ENCODE measurements around the gene NSUN3.
A peak's percentile ranks its signal among the peaks of the same experiment; 100 is the strongest.

NSUN3 gene

GRCh38 chr3:94127115-94127514 lies 64.3 kb downstream of the NSUN3 start:
- DNase-seq (ENCODE audit: low read depth, low spot score) = no peak

DNA sequence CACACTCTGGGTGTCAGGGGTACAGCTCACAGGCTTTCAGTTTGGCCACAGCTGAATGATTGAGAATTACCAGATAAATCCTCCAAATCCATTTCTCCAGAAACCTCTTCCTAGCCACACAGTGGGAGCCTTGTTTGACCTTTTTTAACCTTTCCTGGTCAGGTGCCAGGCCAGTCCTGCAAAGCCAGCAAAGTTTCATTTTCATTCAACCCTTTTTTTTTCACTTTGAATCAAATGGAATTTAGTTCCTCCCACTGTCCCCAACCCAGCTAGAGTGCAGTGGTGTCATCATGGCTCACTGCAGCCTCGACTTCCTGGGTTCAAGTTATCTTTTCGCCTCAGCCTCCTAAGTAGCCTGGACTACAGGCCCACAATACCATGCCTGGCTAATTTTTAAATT lies 67.8 kb downstream of the NSUN3 start:
- no peak for DNase-seq (ENCODE audit: low read depth, low spot score)

GRCh38 chr3:94132777-94133176 lies 69.9 kb downstream of the NSUN3 start:
- DNase-seq (ENCODE audit: low read depth, low spot score) = no peak

- no peak for DNase-seq (ENCODE audit: low read depth, low spot score)
Observed at GRCh38 chr3:94136133-94136532, 73.3 kb downstream of the NSUN3 start.

GRCh38 chr3:94137377-94137776 lies 74.5 kb downstream of the NSUN3 start:
- peak; percentile 70 for DNase-seq (ENCODE audit: low read depth, low spot score)

DNA sequence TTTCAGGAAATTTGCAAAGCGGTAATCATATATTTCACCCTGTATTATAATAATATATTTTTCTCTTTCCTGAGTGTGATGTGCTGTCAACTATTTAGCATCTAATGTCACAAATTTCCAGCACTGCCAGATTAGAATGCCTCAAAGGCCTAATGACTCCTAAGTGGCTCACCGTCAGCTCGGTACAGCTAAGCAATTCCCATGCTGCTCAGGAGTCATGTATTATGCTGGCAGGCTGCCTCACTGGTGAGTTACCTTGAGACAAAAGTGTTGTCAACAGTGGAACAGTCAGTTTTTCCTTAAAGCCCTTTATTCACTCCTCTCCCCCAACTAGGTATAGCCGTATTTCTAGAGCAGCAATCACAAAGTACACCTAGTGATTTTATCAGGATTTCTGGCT lies 83.6 kb downstream of the NSUN3 start:
- DNase-seq (ENCODE audit: low read depth, low spot score) = peak; percentile 60

GRCh38 chr3:94147012-94147411 lies 84.2 kb downstream of the NSUN3 start:
- no peak for DNase-seq (ENCODE audit: low read depth, low spot score)

DNA sequence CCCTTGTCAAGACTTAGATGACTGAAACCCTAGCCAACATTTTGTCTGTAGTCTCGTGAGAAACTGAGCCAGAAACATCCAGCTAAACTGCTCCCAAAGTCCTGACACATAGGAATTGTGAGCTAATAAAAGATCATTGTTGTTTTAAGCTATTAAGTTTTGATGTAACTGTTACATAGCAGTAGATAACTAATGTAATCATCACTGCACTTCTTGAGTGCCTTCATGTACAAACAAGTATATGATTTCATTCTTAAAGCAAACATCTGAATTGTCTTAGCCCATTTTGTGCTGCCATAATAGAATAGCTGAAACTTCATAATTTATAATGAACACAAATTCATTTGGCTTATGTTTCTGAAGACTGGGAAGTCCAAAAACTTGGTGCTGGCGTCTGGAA lies 87.3 kb downstream of the NSUN3 start:
- DNase-seq (ENCODE audit: low read depth, low spot score) = no peak

DNA sequence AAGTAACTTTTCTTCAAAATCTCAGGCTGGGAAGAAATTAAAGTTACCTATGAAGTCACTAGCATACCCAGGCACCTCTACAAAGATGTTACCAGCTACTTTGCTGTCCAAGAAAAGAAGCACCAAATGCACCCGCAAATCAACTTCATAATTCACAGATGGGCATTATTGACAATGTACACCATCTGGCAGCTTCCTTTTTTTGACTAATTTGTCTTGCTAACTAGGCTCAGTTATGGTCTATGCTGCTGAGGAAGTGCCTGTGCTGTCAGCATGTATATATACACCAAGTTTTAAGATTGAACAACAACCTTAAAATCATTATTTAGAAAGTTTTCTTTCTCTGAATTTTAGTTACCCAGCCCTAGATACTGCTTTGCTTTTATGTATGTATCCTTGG lies 93.8 kb downstream of the NSUN3 start:
- no peak for DNase-seq (ENCODE audit: low read depth, low spot score)

- peak; percentile 56 for DNase-seq (ENCODE audit: low read depth, low spot score)
Observed at GRCh38 chr3:94158512-94158911, 95.7 kb downstream of the NSUN3 start.

DNA sequence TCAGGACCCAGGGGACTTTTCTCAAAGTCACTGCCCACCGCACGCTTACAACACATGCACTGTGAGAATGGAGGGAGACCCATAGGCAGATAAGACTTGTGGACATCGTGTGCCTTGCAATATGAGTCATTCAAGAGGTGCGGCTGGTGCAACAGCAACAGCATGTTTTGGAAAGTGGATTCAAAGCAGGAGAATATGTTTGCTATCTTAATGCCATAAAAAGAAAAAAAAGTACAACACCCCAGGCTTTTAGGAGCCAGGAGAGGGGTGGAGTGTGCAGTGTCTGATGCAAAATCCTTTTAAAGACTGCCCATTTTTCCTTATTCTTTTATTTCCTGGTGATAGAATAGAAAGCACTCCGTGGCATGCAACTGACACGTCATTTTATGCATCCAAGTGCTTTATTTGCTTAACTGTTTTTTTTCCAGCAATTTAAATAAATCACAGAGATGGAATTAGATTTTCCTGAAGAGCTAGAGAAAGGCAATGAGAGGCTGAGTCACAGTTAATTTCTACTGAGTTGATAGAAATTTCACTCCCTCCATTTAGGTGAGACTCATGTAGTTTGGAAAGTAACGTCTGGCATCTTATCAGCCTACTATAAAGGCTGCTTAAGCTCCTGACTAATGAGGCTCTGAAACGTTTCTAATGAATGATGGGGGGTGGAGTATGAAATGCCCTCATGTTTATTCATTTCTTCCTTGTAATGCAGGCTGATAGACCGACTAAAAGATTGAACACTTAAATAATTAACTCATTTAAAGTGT lies 96.4 kb downstream of the NSUN3 start:
- DNase-seq (ENCODE audit: low read depth, low spot score) = peak; percentile 81

- peak; percentile 68 for DNase-seq (ENCODE audit: low read depth, low spot score)
Observed at GRCh38 chr3:94162700-94163099, 99.8 kb downstream of the NSUN3 start.

- no peak for DNase-seq (ENCODE audit: low read depth, low spot score)
Observed at GRCh38 chr3:94167346-94167745, 104.5 kb downstream of the NSUN3 start.

DNA sequence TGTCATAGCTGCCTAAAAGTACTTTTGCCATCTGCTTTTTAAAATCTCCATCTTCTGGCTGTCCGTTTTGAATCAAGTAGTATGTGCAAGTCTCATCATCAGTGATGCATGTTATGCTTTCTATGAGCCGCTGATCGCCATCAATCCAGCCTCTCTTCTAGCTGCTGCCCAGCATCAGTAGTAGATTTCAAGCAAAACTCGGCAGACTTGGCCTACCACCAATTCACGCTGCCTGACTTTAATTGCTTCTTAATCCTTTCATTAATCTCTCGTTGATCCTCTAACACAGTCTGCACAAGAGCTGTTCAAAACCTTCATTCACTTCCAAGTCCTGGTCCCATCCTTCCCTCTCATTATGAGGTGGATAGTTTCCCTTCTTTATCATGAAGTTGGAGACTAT lies 104.9 kb downstream of the NSUN3 start:
- DNase-seq (ENCODE audit: low read depth, low spot score) = peak; percentile 15

DNA sequence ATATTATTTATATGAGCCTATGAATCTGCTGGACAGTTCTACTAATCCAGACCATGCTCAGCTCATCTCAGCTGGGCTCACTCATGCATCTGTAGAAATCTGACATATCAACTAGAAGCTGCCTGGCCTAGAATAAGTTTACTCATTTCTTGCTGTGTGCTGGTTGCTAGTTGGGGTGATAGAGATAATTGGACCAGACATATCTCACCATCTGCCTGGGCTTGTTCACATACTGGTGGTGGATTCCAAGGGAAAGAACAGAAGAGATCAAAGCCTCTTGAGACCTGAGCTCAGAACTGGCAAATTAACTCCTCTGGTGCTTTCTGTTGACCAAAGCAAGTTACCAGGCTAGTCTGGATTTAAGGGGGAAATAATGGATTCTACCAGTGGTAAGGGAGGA lies 109.1 kb downstream of the NSUN3 start:
- DNase-seq (ENCODE audit: low read depth, low spot score) = no peak

DNA sequence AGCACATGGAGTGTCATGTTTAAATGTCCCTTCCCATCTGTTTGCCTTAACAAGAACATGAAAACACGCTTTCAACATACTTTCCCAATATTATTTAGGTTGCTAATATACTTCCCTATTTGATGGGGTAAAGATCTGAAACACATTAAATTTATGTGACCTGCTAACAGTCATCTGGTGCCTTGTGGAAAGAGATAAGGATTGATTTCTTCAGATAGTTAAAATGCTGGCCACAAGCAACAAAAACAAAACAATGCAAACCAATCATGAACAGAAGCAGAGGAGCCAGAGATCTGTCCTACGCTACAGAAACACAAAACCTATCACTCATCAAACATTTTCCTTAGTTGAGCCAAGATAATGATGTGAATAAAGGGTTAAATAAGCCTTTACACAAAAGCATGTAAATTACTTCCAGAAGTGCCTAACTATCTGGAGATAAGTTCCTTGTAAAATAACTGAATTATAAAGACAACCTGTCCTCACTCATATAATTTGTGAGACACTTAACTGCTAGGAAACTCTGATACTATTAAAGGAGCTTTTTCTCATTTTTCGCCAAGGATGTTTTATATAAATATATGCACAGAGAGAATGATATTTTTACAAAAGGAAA lies 109.9 kb downstream of the NSUN3 start:
- DNase-seq (ENCODE audit: low read depth, low spot score) = no peak

- DNase-seq (ENCODE audit: low read depth, low spot score) = peak; percentile 71
Observed at GRCh38 chr3:94173673-94174434, 111.0 kb downstream of the NSUN3 start.

GRCh38 chr3:94175677-94176076 lies 112.8 kb downstream of the NSUN3 start:
- no peak for DNase-seq (ENCODE audit: low read depth, low spot score)

DNA sequence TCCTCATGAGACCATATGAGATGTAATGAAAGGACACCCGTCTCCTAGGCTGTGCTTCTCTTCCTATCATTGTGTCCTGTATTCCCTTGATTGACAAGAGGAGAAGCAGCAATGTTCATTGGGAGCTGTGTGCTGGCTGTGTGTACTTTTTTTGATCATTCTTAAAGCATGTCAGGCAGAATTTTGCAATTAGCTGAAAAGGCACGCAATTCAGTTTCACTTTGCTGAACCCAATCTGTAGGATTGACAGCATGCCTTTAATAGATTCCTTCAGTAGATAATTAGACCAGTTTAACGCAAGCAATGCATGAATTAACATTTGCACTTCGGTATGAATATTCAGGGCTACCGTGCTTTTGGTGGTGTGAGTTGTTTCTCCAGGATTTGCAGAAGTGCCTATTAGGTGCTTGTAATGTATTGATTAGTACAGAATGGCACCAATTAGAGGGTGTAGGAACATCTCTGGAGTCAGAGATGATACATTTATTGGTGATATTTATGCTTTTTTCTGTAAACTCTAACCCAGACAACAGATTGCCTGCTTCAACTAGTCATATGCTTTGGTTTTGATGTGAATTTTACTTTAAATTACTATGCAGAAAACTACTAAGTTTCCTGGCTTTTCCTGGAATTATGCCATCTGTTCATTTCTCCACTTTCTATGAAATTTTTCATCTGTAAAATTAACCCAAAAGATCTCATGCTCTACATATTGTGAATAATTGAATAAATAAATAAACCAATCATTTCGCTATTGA lies 114.3 kb downstream of the NSUN3 start:
- peak; percentile 17 for DNase-seq (ENCODE audit: low read depth, low spot score)
